A549 (cell line): Measurements from ENCODE around the gene STAT1.

Experiments
- CTCF ChIP-seq: fragments of >200 bp; sonication (Bioruptor Twin); formaldehyde crosslinking; IDR thresholded peaks from 3 replicates; pipeline ENCODE4 v1.5.1; 2016
- EHMT2 ChIP-seq: fragments of 200-600 bp; sonication (generic); IDR thresholded peaks from 2 replicates; pipeline ENCODE4 v1.6.1; 2016; ENCODE audit warnings: antibody characterized with exemption, low read depth, mild to moderate bottlenecking, moderate library complexity
- EP300 ChIP-seq, 2 experiments: fragments of >200 bp; sonication (Bioruptor Twin); formaldehyde crosslinking; IDR thresholded peaks; 2 replicates in 1 of 2; 3 replicates in 1 of 2; pipeline ENCODE4 v1.6.1; 2016 to 2017
- HOXA7 ChIP-seq: fragments of 250-450 bp; sonication (Bioruptor Pico); IDR thresholded peaks from 2 replicates; pipeline ENCODE4 v1.5.0; 2020; ENCODE audit warnings: mild to moderate bottlenecking, moderate library complexity
- MAX ChIP-seq: IDR thresholded peaks from 2 replicates; pipeline ENCODE4 v1.6.1; 2012
- ZC3H11A ChIP-seq: fragments of 450-650 bp; IDR thresholded peaks from 2 replicates; pipeline ENCODE4 v1.6.1; 2014; ENCODE audit warnings: antibody characterized with exemption, mild to moderate bottlenecking

- TF ChIP-seq CTCF (no peak), HOXA7 (CRISPR knock-in tag) (no peak), MAX (no peak), EHMT2 (no peak), ZC3H11A (no peak), EP300 (IDR thresholded peaks at IDR 0.05) (no peak)
Measured at GRCh38 chr2:190976521-190976920, 37.5 kb downstream of the STAT1 start.
